ENCODE results near the gene KMT5C.

The KMT5C gene

DNA sequence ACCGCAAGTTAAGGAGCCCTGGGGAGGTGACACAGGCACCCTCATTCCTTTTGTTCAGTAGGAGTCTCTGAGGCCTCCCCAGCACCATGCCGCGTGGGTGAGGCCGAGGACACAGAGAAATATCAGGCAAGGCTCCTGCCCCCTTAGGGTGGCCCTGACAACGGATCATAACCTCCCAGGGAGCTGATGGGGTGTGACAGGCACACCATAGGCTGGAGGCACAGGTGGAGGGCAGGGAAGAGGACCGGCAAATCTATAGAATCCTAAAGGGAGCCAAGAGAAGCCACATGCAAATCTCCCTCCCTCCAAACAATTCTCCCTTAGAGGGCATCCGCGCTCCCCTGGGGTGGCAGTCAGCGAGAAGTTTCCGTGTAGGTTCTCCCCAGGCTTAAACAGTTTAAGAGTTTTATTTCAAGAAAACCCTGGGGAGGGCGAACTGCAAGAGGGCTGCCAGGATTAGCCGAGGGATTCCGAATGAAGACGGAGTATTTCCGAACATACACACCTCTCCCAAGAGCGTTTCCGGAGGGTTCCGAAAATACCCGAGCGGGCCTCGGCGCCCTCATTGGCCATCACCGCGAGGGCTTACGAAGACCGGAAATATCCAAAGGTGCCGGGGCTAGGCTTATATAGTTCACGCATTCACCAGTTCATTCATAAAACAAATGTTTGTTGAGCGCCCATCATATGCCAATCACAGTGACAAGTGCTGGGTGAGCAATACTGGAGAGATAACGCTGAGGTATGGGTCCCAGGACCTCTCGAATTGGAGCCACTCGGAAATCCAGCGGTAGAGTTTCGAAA lies 45.4 kb downstream of the KMT5C start:
- DNase-seq (ENCODE audit: low read depth in 2 of 3, low spot score in 1 of 3): peak; percentile 92 to 96 (median 93)

DNA sequence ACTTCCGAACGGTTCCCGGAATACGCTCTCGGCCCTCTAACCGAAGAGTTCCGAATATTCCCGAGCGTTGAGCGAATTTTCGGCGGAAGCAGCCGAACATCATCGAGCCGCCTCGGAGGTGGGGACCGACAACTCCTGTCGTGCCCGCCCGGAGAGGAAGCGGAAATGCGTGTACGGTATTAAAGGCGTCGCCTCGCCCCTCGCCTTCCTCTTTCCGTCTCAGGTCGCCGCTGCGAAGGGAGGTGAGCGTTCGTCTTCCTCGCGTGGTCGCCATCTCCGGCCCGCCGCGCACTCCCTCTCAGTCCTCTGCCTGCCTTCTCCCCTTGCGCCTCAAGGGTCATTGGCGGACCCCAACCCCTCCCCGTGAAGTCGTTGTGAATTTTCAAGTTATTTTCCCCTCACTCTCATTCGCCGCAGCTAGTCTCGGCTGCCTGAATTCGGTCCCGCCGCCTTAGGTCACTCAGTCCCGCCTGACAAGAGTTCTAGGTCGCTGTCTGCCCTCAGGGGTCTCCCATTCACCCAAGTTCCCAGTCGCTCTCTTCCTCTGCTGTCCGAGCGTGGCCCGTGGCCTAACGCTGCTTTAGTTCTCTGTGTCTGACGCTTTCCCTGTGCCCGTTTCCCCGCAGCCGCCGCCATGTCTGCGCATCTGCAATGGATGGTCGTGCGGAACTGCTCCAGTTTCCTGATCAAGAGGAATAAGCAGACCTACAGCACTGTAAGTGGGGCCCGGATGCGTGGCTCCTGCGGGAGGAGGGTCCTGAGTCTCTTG lies 46.2 kb downstream of the KMT5C start, which contains the start of gene RPL28:
Gene RPL28, plus strand, starts transcription at position 209 of the 769 bp plus-strand sequence. Its CDS starts 426 bp downstream, at position 635.
- DNase-seq (ENCODE audit: low read depth in 2 of 3, low spot score in 1 of 3): peak; percentile 96 to 100 (median 98)

DNA sequence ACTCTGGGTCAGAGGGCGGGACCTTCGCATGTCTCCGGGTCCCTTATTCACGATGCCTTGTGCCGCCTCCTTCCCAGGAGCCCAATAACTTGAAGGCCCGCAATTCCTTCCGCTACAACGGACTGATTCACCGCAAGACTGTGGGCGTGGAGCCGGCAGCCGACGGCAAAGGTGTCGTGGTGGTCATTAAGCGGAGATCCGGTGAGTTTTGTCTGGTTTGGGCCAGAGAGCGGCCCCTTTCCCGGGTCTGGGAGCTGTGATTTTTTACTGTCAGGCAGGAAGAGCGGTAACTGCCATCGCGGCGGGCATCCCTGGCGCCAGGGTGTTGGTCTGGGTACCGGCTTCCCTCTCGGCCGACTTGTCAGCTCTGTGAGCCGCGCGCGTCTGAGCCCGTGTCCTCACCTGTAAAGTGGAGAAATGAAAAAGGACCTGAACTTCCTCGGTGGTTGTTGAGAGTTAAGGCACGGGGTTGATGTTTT lies 46.9 kb downstream of the KMT5C start:
- no peak for DNase-seq (ENCODE audit: low read depth in 2 of 3, low spot score in 1 of 3)

DNA sequence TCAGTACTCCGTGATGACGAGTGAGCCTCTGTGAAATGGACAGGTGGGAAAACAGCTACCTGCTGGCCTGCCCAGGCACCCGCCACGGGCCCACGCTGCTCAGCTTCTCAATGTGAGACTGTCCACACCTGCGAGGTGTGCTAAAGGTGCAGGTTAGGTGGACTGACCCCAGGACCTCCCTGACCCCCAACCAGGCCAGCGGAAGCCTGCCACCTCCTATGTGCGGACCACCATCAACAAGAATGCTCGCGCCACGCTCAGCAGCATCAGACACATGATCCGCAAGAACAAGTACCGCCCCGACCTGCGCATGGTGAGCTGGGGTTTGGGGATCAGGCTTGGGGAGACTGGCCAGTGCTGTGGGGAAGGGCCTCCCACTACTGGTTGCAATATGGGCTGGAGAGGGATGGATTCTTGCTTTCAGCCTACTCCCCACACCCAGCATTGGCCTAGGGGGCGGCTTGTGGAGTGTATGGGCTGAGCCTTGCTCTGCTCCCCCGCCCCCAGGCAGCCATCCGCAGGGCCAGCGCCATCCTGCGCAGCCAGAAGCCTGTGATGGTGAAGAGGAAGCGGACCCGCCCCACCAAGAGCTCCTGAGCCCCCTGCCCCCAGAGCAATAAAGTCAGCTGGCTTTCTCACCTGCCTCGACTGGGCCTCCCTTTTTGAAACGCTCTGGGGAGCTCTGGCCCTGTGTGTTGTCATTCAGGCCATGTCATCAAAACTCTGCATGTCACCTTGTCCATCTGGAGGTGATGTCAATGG lies 48.2 kb downstream of the KMT5C start:
- DNase-seq (ENCODE audit: low read depth in 2 of 3, low spot score in 1 of 3): no peak

DNA sequence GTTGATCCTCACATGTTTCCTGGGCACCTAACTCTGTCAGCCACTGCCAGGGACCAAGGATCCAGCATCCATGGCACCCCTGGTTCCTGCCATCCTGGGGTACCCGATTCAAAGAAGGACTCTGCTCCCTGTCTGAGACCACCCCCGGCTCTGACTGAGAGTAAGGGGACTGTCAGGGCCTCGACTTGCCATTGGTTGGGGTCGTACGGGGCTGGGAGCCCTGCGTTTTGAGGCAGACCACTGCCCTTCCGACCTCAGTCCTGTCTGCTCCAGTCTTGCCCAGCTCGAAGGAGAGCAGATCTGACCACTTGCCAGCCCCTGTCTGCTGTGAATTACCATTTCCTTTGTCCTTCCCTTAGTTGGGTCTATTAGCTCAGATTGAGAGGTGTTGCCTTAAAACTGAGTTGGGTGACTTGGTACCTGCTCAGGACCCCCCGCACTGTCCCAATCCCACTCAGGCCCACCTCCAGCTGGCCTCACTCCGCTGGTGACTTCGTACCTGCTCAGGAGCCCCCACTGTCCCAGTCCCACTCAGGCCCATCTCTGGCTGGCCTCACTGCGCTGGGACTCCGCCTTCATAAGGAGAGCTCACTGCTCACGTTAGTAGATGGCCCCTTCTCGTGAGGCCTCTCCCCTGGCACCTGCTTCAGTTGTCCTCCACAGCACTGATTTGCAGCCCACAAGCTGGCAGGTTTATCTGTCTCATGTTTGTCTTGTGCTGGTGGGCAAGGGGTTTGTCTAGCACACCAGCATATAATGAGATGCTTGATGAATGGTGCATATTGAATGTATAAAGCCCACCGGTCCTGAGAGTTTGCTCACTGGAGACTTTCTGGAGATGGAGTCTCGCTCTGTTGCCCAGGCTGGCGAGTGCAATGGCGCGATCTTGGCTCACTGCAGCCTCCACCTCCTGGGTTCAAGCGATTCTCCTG lies 50.0 kb downstream of the KMT5C start:
- no peak for DNase-seq (ENCODE audit: low read depth in 2 of 3, low spot score in 1 of 3)

DNA sequence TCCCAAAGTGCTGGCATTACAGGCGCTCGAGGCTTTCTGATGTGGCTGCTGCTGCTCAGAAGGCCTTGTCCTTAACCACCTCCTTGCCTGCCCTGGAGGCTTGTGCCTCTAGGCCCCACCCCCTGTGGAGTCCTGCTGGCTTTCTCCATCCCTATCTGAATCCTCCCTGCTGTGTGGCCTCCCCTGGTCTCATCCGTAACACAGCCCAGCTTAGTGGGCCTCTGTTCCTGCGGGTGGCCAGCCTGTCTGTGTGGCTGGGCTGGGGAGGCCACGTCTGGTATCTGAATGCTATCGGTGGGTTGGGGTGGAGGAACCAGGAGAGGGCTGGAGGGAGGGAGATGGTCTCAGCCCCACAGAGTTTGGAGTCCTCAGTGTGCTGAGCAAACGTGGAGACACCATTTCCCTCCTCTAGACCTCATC lies 50.8 kb downstream of the KMT5C start:
- no peak for DNase-seq (ENCODE audit: low read depth in 2 of 3, low spot score in 1 of 3)

DNA sequence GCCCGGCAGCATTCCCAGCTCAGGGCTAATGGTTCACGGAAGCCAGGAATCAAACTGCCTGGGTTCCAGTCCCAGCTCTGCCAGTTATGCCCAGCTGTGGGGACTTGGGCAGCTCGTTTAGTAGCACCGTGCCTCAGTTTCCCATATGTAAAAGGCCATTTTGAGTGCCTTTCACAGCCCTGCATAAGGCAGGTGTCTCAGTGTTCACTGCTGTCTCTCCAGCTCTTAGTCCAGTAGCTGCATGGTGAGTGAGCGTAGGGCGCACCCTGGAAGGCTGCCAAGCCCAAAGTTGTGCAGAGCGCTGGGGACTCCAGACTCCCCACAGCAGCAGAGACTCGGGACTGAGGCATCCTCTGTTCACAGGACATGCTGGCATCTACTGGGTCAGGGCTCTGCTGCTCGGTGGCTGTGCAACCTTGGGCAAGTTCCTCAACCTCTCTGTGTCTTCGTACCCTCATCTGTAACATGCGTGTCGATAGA lies 51.6 kb downstream of the KMT5C start:
- no peak for DNase-seq (ENCODE audit: low read depth in 2 of 3, low spot score in 1 of 3)

DNA sequence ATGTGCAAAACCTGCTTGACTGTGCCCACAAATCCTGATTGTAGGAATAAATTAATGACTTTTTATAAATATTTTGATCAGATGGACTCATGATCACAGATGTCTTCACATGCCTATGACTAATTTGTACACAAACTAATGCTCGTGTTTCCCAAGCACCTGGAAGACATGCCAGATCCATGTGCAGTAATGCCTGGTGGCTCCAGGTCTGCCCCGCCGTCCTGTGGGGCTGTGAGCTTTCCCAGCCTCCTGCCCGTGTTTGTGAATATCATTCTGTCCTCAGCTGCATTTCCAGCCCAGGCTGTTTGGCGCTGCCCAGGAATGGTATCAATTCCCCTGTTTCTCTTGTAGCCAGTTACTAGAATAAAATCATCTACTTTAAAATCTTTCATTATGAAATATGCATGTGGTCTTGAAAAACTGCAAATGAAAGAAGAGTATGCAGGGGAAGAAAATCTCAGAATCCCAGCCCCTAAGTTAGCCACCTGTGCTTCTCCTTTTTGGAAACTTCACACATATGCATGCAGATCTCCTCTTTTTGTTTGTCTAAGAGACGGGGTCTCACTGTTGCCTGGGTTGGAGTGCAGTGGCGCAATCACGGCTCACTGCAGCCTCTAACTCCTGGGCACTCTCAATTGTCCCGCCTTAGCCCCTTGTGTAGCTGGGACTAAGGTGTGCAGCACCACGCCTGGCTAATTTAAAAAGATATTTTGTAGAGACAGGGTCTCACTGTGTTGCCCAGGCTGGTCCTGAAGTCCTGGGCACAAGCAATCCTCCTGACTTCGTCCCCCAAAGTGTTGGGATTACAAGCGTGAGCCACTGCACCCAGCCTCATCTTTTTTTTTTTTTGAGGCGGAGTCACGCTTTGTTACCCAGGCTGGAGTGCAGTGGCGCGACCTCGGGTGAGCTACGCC lies 52.3 kb downstream of the KMT5C start:
- DNase-seq (ENCODE audit: low read depth in 2 of 3, low spot score in 1 of 3): no peak

DNA sequence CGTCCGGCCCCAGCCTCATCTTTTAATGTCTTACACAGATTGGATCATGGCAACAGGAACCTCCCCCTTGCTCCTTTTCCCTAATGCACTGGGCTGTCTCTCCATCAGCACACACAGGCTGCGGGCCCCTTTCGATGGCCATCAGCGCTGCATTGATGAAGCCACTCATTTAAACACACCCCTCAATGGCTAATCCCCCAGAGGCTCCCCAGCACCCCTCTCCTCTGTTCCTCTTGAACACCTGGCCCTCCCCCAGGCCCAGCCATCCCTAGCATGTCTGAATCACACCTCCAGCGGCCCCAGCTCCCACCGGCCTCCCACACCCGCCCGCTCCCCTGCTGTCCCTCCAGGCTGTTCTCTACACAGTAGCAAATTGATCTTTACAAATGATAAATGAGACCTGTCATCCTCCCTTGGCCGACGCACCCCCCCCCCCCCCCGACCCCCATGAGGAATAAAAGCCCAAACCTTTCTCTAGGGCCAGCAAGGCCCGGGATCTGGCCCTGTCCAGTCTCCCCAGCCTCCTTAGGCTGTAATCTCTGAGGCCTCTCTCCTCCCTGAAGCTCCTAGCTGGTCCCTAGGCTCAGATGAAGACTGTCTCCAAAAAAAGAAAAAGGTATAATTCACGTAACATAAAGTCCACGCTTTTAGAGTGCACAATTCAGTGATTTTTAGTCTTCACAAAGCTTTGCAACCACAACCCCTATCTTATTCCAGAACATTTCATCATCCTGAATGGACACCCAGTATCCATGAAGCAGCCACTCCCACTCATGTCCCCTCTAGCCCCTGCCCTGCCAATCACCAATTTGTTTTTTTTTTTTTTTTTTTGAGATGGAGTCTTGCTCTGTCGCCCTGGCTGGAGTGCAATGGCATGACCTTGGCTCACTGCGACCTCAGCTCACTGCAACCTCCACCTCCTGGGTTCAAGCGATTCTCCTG lies 53.4 kb downstream of the KMT5C start:
- no peak for DNase-seq (ENCODE audit: low read depth in 2 of 3, low spot score in 1 of 3)
